Measurements from ENCODE around the gene CLDN3. TPM values are rescaled to one million over a fixed set of nuclear protein-coding genes. Genes with fewer than 3 reads are reported as not detected.
"Not testable (repeated sequence)": the region's sequence is repeated elsewhere in the genome, so short reads cannot be mapped to it uniquely, and the experiment has no call there.

Gene CLDN3
- total and polyA plus RNA-seq, 10 of the 15 experiments (the other 5 are each of a cell fraction or from before 2014, with no cell fraction given) = 0.05 TPM; not detected in 9

DNA sequence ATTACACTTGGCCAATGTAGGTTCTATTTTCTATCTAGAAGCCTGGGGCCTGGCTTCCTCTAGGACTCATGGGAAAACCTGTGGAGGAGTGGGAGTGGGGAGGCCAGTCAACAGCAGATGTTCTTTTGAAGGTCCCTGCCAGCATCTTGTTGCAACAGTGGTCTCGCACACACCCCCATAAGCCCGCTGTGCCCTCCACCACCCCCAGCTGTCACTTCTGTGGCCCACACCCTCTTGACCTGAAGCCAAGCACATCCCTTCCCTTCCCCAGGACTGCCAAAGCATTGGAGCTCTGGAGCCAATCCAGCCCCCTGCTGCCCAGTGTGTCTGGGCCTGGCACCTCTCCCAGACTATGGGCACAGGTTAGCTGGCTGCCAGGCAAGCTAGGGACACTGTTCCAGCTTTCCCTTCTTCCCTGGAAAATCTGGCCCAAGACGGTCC, 48.7 kb downstream of the CLDN3 start:
- no TSS peak for BruUV-seq (replicated peaks)
- ChIA-PET CTCF (interaction anchor here (0.6 to 2.9 kb wide), 2 partner anchors 111 to 115 kb away, joined by 3 to 14 read pairs; no protein-coding TSS in a partner anchor), RAD21 (ENCODE audit: unreplicated experiment) (no interaction called here), SMC1A (ENCODE audit: uncharacterized antibody, unreplicated experiment) (no interaction called here), POLR2A (interaction anchor here (0.5 kb wide), 1 partner anchor 59 kb away, joined by 4 read pairs; no protein-coding TSS in a partner anchor)
- peaks cover 4% of the 10 kb centered on the region; the same call in 1 of the 2 replicates for H4K20me1 ChIP-seq (ENCODE audit: control insufficient read depth, insufficient read depth)
- no peaks in the 10 kb centered on the region for H3K27me3 ChIP-seq (replicated peaks in 1 of 2; ENCODE audit: control insufficient read depth in 2 of 2, insufficient read depth in 2 of 2, low read length in 1 of 2)
- no peak overlapping the region for H3K4me2 ChIP-seq (ENCODE audit: control insufficient read depth, insufficient read depth)
- ATAC-seq = no peak
- H3K9ac ChIP-seq (ENCODE audit: control insufficient read depth, insufficient read depth, low read length) = no peak overlapping the region
- H3K79me2 ChIP-seq (ENCODE audit: control insufficient read depth, insufficient read depth, low read length) = no peaks in the 10 kb centered on the region
- in situ Hi-C loops (cut with MboI) (no loop called here), intact Hi-C loops (cut with micrococcal nuclease; ENCODE audit: unreplicated experiment) (no loop called here)
- no peaks in the 10 kb centered on the region for H3K36me3 ChIP-seq (ENCODE audit: control insufficient read depth in 2 of 2, insufficient read depth in 2 of 2, low read length in 1 of 2)
- no peak for DNase-seq (ENCODE audit: low read depth, low spot score)
- H3K9me3 ChIP-seq (replicated peaks; ENCODE audit: control insufficient read depth, insufficient read depth, low read length) = no peaks in the 10 kb centered on the region
- TF ChIP-seq ZNF207 (IDR thresholded peaks at IDR 0.05; ENCODE audit: borderline replicate concordance) (no peak), STAT1 (conservative IDR thresholded peaks at IDR 0.05) (no peak), HCFC1 (IDR thresholded peaks at IDR 0.05; ENCODE audit: low read length) (no peak), HDAC2 (IDR thresholded peaks at IDR 0.05) (no peak), RAD21 (IDR thresholded peaks at IDR 0.05; ENCODE audit: insufficient read depth, low read depth, low read length) (no peak), RUNX3 (IDR thresholded peaks at IDR 0.05; ENCODE audit: low read length) (no peak), SMAD5 (IDR thresholded peaks at IDR 0.05; ENCODE audit: low read depth) (no peak), ASH2L (IDR thresholded peaks at IDR 0.05; ENCODE audit: borderline replicate concordance, low read depth) (no peak), PAX8 (IDR thresholded peaks at IDR 0.05) (no peak), IKZF2 (IDR thresholded peaks at IDR 0.05) (no peak), YY1 (IDR thresholded peaks at IDR 0.05; ENCODE audit: low read depth, low read length) (no peak), POU2F2 (IDR thresholded peaks at IDR 0.05; ENCODE audit: borderline replicate concordance, low read depth, low read length) (no peak), LARP7 (IDR thresholded peaks at IDR 0.05) (no peak), TBL1XR1 (IDR thresholded peaks at IDR 0.05; ENCODE audit: low read depth, low read length) (no peak)
- TF ChIP-seq, protein P1, sequence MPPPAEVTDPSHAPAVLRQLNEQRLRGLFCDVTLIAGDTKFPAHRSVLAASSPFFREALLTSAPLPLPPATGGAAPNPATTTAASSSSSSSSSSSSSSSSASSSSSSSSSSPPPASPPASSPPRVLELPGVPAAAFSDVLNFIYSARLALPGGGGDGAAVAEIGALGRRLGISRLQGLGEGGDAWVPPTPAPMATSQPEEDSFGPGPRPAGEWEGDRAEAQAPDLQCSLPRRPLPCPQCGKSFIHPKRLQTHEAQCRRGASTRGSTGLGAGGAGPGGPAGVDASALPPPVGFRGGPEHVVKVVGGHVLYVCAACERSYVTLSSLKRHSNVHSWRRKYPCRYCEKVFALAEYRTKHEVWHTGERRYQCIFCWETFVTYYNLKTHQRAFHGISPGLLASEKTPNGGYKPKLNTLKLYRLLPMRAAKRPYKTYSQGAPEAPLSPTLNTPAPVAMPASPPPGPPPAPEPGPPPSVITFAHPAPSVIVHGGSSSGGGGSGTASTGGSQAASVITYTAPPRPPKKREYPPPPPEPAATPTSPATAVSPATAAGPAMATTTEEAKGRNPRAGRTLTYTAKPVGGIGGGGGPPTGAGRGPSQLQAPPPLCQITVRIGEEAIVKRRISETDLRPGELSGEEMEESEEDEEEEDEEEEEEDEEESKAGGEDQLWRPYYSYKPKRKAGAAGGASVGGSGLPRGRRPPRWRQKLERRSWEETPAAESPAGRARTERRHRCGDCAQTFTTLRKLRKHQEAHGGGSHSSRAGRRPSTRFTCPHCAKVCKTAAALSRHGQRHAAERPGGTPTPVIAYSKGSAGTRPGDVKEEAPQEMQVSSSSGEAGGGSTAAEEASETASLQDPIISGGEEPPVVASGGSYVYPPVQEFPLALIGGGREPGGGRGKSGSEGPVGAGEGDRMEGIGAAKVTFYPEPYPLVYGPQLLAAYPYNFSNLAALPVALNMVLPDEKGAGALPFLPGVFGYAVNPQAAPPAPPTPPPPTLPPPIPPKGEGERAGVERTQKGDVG (CRISPR knock-in tag; IDR thresholded peaks at IDR 0.05) = no peak
- TF ChIP-seq, protein P2, sequence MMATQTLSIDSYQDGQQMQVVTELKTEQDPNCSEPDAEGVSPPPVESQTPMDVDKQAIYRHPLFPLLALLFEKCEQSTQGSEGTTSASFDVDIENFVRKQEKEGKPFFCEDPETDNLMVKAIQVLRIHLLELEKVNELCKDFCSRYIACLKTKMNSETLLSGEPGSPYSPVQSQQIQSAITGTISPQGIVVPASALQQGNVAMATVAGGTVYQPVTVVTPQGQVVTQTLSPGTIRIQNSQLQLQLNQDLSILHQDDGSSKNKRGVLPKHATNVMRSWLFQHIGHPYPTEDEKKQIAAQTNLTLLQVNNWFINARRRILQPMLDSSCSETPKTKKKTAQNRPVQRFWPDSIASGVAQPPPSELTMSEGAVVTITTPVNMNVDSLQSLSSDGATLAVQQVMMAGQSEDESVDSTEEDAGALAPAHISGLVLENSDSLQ (IDR thresholded peaks at IDR 0.05) = no peak
- H3K4me1 ChIP-seq (ENCODE audit: control insufficient read depth, insufficient read depth, low read length) = peaks cover 12% of the 10 kb centered on the region
- H3K4me3 ChIP-seq = no peak overlapping the region
- 48% methylated on average over 3 of the region's 3 CpGs for WGBS (ENCODE audit: insufficient coverage, insufficient replicate concordance, low lambda C conversion rate, missing lambda C conversion rate)
- no peak overlapping the region for H3K27ac ChIP-seq (ENCODE audit: control insufficient read depth, insufficient read depth)
- FAIRE-seq = no peak
- H2AFZ ChIP-seq (ENCODE audit: control insufficient read depth, low read depth, low read length) = no peak overlapping the region

DNA sequence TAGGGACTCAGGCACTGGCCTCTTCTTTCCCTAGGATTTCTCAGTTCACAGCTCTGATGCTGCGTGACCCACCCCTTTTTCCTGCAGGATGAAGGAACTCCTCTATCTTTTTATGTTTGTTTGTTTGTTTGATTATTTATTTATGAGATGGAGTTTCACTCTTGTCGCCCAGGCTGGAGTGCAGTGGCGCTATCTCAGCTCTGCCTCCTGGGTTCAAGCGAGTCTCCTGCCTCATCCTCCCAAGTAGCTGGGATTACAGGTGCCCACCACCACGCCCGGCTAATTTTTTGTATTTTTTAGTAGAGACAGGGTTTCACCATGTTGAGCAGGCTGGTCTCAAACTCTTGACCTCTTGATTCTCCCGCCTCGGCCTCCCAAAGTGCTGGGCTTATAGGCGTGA, 49.6 kb downstream of the CLDN3 start:
- H3K9ac ChIP-seq (ENCODE audit: control insufficient read depth, insufficient read depth, low read length); FAIRE-seq; intact Hi-C loops (cut with micrococcal nuclease; ENCODE audit: unreplicated experiment); H3K36me3 ChIP-seq (ENCODE audit: control insufficient read depth in 2 of 2, insufficient read depth in 2 of 2, low read length in 1 of 2); DNase-seq (ENCODE audit: low read depth, low spot score); H3K27me3 ChIP-seq (replicated peaks in 1 of 2; ENCODE audit: control insufficient read depth in 2 of 2, insufficient read depth in 2 of 2, low read length in 1 of 2); ATAC-seq; in situ Hi-C loops (cut with MboI); H3K9me3 ChIP-seq (replicated peaks; ENCODE audit: control insufficient read depth, insufficient read depth, low read length); H3K79me2 ChIP-seq (ENCODE audit: control insufficient read depth, insufficient read depth, low read length); H3K27ac ChIP-seq (ENCODE audit: control insufficient read depth, insufficient read depth); H4K20me1 ChIP-seq (ENCODE audit: control insufficient read depth, insufficient read depth); H3K4me3 ChIP-seq; H2AFZ ChIP-seq (ENCODE audit: control insufficient read depth, low read depth, low read length); BruUV-seq (replicated peaks); H3K4me2 ChIP-seq (ENCODE audit: control insufficient read depth, insufficient read depth): not testable (repeated sequence)
- H3K4me1 ChIP-seq (ENCODE audit: control insufficient read depth, insufficient read depth, low read length) = peaks cover 12% of the 10 kb centered on the region
- ChIA-PET RAD21 (ENCODE audit: unreplicated experiment) (interaction anchor here (1.6 kb wide), 1 partner anchor 18 kb away, joined by 6 read pairs; the partner anchor contains the start of gene ABHD11), POLR2A (interaction anchor here (1.1 kb wide), 1 partner anchor 9 kb away, joined by 4 read pairs; no protein-coding TSS in a partner anchor), SMC1A (ENCODE audit: uncharacterized antibody, unreplicated experiment) (interaction anchor here (2.0 kb wide), 1 partner anchor 113 kb away, joined by 10 read pairs; no protein-coding TSS in a partner anchor), CTCF (interaction anchor here (2.9 kb wide), 1 partner anchor 114 kb away, joined by 14 read pairs; no protein-coding TSS in a partner anchor)
- 74% methylated on average over 8 of the region's 9 CpGs for WGBS (ENCODE audit: insufficient coverage, insufficient replicate concordance, low lambda C conversion rate, missing lambda C conversion rate)

Data from GM12878 (cell line).